Astrocyte of the cerebellum (primary cell): ENCODE results near the gene TMEM176B.

Experiments used
- DNase-seq: peaks from one replicate; pipeline ENCODE4 v3.0.0-alpha.2; 2011; ENCODE audit warnings: low read depth
- H3K4me3 ChIP-seq: 2 replicates; pipeline ENCODE4 v1.5.1; 2011; ENCODE audit warnings: mild to moderate bottlenecking, low read depth, low read length, moderate library complexity
- CTCF ChIP-seq: IDR thresholded peaks from 2 replicates; pipeline ENCODE4 v1.5.1; 2012; ENCODE audit warnings: low read length, low read depth, moderate library complexity, mild to moderate bottlenecking; ENCODE audit errors: missing control alignments
- in situ Hi-C: cut with HindIII; loops from 2 replicates; pipeline ENCODE4 v1.10.0; 2017; ENCODE audit warnings: low sequenced_read_pairs

Gene TMEM176B

GRCh38 chr7:150806863-150807262 lies 6.7 kb upstream of the TMEM176B start:
- in situ Hi-C loops, result no loop called here
- no peak for TF ChIP-seq CTCF
- no peak overlapping the region for H3K4me3 ChIP-seq
- DNase-seq, result no peak

GRCh38 chr7:150806454-150806853 lies 6.3 kb upstream of the TMEM176B start:
- H3K4me3 ChIP-seq, result no peak overlapping the region
- in situ Hi-C loops, result no loop called here
- DNase-seq, result no peak
- no peak for TF ChIP-seq CTCF

GRCh38 chr7:150805864-150806263 lies 5.7 kb upstream of the TMEM176B start:
- no peak for DNase-seq
- TF ChIP-seq CTCF, result no peak
- in situ Hi-C loops, result no loop called here
- no peak overlapping the region for H3K4me3 ChIP-seq

DNA sequence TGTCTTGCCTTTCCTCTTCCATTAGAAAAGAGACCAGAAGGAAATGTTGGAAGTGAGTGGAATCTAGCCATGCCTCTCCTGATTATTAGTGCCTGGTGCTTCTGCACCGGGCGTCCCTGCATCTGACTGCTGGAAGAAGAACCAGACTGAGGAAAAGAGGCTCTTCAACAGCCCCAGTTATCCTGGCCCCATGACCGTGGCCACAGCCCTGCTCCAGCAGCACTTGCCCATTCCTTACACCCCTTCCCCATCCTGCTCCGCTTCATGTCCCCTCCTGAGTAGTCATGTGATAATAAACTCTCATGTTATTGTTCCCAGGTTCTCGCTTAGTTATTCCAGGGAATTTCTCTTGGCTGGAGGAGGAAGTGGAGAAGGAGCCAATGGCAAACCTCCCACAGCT lies 4.6 kb upstream of the TMEM176B start:
- DNase-seq, result no peak
- H3K4me3 ChIP-seq, result no peak overlapping the region
- no peak for TF ChIP-seq CTCF
- in situ Hi-C loops, result loop anchor here (5.0 kb wide), 1 partner anchor 32 kb away; no protein-coding TSS in a partner anchor

DNA sequence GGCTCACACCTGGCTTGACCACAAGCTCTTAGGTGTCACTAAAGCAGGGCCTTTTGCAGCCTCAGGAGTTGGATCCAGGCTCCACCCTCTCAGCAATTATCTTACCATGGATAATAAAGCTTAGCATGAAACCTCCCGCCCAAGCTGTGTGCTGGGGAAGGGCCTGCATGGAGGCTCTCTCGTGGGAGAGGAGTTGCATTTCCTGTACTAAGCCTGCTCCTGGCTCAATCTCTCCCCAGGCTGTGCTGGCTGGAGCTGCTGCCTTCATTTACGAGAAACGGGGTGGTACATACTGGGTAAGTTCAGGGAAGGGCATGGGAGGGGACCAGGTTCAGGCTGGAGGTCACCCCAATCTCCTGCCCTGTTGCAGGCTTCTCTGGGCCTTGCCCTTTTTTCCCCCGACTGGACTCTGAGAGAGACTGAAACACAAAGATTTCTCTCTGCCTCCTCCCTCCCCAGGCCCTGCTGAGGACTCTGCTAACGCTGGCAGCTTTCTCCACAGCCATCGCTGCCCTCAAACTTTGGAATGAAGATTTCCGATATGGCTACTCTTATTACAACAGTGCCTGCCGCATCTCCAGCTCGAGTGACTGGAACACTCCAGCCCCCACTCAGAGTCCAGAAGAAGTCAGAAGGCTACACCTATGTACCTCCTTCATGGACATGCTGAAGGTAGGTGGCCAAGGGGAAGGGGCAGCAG lies 3.1 kb upstream of the TMEM176B start:
- TF ChIP-seq CTCF, result no peak
- in situ Hi-C loops, result loop anchor here (5.0 kb wide), 1 partner anchor 34 kb away; no protein-coding TSS in a partner anchor
- DNase-seq, result no peak
- no peak overlapping the region for H3K4me3 ChIP-seq

GRCh38 chr7:150801946-150802771 lies 2.0 kb upstream of the TMEM176B start:
- TF ChIP-seq CTCF, result no peak
- no peak overlapping the region for H3K4me3 ChIP-seq
- in situ Hi-C loops, result loop anchor here (5.0 kb wide), 1 partner anchor 35 kb away; no protein-coding TSS in a partner anchor
- DNase-seq, result no peak
